ENCODE results near the gene JARID2. TPM values are rescaled to one million over a fixed set of nuclear protein-coding genes. Genes with fewer than 3 reads are reported as not detected.

The JARID2 gene
- total RNA-seq, 1 donor from 2014 or later: 24.2 TPM

GRCh38 chr6:15276036-15276985 is 30.4 kb downstream of the JARID2 start:
- no peak overlapping the region for H3K4me3 Mint-ChIP-seq (ENCODE audit: unreplicated experiment)
- H3K36me3 Mint-ChIP-seq (ENCODE audit: low read depth, unreplicated experiment): peaks cover 1% of the 10 kb centered on the region
- H2AFZ ChIP-seq (ENCODE audit: low read depth, low read length): no peak overlapping the region
- H3K9me3 Mint-ChIP-seq (ENCODE audit: unreplicated experiment): no peaks in the 10 kb centered on the region
- no peak overlapping the region for H3K9ac ChIP-seq (ENCODE audit: low read length)
- TF ChIP-seq CTCF (IDR thresholded peaks at IDR 0.05; ENCODE audit: insufficient read depth, low read depth, low read length) (no peak), EZH2 (IDR thresholded peaks at IDR 0.05; ENCODE audit: insufficient read depth, low read length) (no peak)
- H3K4me1 ChIP-seq (ENCODE audit: insufficient read depth, low read length): peaks cover 3% of the 10 kb centered on the region
- peaks cover 91% of the 10 kb centered on the region for H4K20me1 ChIP-seq (ENCODE audit: insufficient read depth, low read length)
- H3K4me1 Mint-ChIP-seq (ENCODE audit: low read depth, unreplicated experiment): peaks cover 35% of the 10 kb centered on the region
- no peaks in the 10 kb centered on the region for H3K9me3 ChIP-seq (ENCODE audit: insufficient read depth, low read depth, low read length)
- H3K79me2 ChIP-seq (ENCODE audit: insufficient read depth, low read length): peaks cover 95% of the 10 kb centered on the region
- no peaks in the 10 kb centered on the region for H3K27me3 Mint-ChIP-seq (ENCODE audit: low read depth, unreplicated experiment)
- peak overlapping the region; percentile 54 for H3K27ac Mint-ChIP-seq (ENCODE audit: unreplicated experiment)
- no peak overlapping the region for H3K4me2 ChIP-seq (ENCODE audit: low read length)
- no peak overlapping the region for H3K27ac ChIP-seq (ENCODE audit: low read depth, low read length)
- DNase-seq (ENCODE audit: low read depth): no peak
- H3K4me3 ChIP-seq (ENCODE audit: insufficient read depth, low read depth, low read length): no peak overlapping the region
- H3K36me3 ChIP-seq (ENCODE audit: insufficient read depth, low read length): no peaks in the 10 kb centered on the region
- no peaks in the 10 kb centered on the region for H3K27me3 ChIP-seq (ENCODE audit: insufficient read depth, low read length)
- no peak for FAIRE-seq

GRCh38 chr6:15279047-15279661 is 33.3 kb downstream of the JARID2 start:
- Histone ChIP-seq H3K4me1 (ENCODE audit: insufficient read depth, low read length) (peaks cover 3% of the 10 kb centered on the region), H3K27me3 (ENCODE audit: insufficient read depth, low read length) (no peaks in the 10 kb centered on the region), H3K9ac (ENCODE audit: low read length) (no peak overlapping the region), H3K4me2 (ENCODE audit: low read length) (no peak overlapping the region), H3K27ac (ENCODE audit: low read depth, low read length) (no peak overlapping the region), H4K20me1 (ENCODE audit: insufficient read depth, low read length) (peaks cover 78% of the 10 kb centered on the region), H3K79me2 (ENCODE audit: insufficient read depth, low read length) (peaks cover 93% of the 10 kb centered on the region), H3K9me3 (ENCODE audit: insufficient read depth, low read depth, low read length) (no peaks in the 10 kb centered on the region), H3K36me3 (ENCODE audit: insufficient read depth, low read length) (no peaks in the 10 kb centered on the region), H3K4me3 (ENCODE audit: insufficient read depth, low read depth, low read length) (no peak overlapping the region), H2AFZ (ENCODE audit: low read depth, low read length) (no peak overlapping the region)
- TF ChIP-seq CTCF (IDR thresholded peaks at IDR 0.05; ENCODE audit: insufficient read depth, low read depth, low read length): no peak
- TF ChIP-seq EZH2 (IDR thresholded peaks at IDR 0.05; ENCODE audit: insufficient read depth, low read length): no peak
- peaks cover 1% of the 10 kb centered on the region for H3K36me3 Mint-ChIP-seq (ENCODE audit: low read depth, unreplicated experiment)
- H3K9me3 Mint-ChIP-seq (ENCODE audit: unreplicated experiment): no peaks in the 10 kb centered on the region
- H3K27ac Mint-ChIP-seq (ENCODE audit: unreplicated experiment): no peak overlapping the region
- H3K4me1 Mint-ChIP-seq (ENCODE audit: low read depth, unreplicated experiment): peaks cover 45% of the 10 kb centered on the region
- no peaks in the 10 kb centered on the region for H3K27me3 Mint-ChIP-seq (ENCODE audit: low read depth, unreplicated experiment)
- no peak for FAIRE-seq
- H3K4me3 Mint-ChIP-seq (ENCODE audit: unreplicated experiment): no peak overlapping the region
- DNase-seq (ENCODE audit: low read depth): no peak
